NCI-H1417 (cell line): ENCODE measurements around the gene PTRH2.

Experiments
- DNase-seq, 3 experiments: peaks; one replicate each; lab custom pipeline; 2025; lab: John Stamatoyannopoulos, UW

Gene PTRH2

DNA sequence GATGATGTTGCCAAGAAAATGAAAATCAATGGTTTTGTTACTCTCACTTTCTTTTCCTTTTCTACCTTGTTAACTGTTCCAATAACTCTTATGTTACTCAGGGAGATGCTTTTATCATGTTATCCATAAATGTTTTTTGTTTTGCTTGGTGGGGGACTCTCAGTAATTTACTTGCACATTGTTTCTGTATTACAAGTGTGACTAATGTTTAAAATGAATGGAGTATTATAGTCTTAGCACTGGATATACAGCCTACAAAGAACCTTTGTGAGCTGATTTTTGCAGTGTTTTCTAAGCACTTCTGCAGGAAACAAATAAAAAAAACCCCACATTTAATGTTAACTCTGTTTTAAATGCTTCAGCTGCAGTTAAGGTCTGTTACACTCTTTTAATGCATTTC lies 12.3 kb upstream of the PTRH2 start:
- no peak for DNase-seq

DNA sequence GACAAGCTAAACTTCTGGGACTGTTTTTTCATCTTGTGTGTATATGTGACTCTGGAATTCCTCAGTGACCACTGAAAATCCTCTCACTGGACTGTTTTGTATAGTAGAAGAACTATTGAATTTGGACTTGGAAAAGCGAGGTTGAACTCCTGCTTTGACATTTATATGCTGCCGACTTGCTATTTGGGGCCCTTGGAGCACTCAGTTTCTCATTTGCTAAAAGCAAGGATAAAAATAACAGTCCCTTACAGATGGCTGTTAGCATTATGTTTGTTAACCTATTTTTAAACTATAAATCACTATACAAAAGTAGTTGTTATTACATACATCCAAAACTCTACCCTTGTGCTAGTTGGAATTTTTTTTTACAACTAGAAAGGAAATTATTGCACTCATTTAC lies 9.2 kb upstream of the PTRH2 start:
- no peak for DNase-seq

DNA sequence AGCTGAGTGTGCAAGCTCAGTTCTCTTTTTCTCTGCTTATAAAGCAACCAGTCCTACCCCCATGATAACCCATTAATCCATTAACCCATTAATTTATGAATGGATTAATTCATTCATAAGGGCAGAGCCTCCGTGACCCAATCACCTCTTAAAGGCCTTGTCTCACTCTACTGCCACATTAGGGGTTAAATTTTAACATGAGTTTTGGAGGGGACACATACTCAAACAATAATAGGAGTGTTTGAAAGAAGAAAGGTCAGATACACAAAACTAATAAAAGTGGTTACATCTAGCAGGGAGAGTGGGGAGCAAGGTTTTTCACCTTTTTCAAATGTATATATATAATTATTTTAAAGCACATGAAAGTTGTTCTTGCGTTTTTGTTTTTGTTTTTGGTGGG lies 7.0 kb upstream of the PTRH2 start:
- no peak for DNase-seq

DNA sequence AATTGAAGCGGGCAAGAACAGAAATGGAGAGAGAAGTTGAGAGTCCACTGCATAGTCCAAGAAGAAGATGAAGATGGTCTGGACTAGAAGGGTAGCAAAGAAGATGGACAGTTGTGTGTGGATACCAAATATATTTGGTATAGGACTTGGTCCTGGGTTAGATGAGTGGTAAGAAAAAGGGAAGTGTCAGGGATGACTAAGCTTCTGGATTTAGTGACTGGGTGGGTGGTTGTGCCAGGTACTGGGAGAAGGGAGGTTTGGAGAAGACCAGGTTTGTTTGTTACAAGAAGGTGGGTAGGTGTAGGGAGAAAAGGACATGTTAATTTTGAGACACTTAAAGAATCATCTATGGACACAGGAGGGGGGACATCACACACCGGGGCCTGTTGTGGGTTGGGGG lies 5.6 kb upstream of the PTRH2 start:
- DNase-seq: no peak

DNA sequence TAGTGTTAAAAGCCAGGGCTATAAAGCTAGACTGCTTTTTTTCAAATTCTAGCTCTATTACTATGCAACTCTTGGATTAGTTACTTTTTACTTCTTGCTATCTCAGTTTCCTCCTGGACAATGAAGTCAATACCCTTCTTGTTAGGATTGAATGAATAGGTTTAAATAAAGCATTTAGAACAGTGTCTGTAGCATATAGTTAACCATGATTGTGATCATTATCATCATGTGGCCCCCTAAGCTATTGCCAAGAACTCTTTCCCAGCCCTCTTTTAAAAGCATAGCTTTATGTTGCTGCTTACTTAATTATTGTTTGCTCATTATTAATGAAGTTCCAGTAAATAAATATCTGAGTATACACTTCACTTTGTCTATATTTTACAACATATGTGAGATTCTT lies 4.7 kb upstream of the PTRH2 start:
- DNase-seq: no peak

DNA sequence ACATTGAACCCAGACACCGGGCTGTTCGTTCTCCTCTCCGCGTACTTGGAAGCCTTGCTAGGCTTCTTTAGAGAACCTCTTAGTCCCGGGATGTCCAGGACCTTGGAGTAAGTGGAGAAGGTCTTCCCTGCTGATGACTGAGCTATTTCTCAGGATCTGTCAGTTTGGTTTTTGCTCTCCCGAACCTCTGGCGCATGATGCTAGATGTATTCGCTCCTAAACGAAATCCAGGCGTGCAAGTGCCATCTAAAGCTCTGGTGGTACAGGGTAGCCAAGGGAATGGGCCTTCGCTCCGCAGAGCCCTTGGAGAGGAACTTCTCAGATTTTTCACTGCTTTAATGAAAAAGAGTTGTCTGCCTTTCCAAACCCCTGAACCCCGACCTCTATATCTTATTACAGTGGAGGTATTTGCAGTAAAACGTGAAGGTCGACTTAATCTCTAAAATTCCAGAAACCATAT lies 771 bp upstream of the PTRH2 start:
- no peak for DNase-seq

DNA sequence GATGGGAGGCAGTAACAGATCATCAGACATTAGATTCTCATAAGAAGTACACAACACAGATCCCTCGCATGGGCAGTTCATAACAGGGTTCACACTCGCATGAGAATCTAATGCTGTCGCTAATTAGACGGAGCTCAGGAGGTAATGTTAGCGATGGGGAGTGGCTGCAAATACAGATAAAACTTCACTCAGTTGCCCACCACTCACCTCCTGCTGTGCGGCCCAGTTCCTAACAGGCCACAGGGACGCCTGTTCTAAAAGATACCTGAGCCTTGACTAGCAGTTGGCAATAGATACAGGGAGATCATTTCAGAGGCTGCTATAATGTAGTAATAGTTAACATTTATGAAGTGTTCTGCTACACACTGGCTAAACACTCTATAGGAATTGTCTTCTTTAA lies 4.9 kb downstream of the PTRH2 start:
- DNase-seq: no peak

DNA sequence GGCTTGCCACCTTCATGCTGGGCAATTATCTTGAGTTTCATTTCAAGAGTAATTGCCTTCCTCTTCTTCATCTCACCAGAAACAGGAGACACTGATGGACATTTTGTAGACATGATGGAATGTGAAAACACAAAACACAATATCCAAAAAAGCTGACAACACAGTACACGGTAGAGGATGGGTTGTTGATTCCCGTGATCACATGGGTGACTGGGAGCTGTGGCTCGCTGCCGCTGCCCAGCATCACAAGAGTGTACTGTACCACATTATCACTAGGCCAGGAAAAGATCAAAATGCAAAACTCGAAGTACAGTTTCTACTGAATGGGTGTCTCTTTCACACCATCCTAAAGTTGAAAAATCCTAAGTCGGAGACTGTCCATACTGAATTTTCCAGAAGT lies 7.4 kb downstream of the PTRH2 start:
- no peak for DNase-seq

DNA sequence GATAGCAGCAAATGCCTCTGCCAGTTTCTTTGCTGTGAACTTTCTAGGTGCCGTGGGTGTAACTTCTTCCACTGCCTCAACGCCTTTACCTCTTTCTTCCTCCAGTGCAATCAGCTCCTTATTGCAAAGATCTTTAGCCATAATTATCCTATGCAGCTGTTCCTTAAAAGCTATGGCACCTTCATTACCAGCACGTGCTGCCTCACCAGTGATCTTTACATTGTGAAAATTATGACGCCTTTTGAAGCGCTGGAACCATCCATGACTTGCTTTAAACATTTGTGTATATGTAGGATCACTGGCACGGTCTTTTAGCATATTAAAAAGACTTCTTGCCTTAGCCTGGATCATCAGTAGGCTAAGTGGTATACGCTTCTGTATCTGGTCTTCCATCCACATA lies 8.0 kb downstream of the PTRH2 start:
- no peak for DNase-seq

DNA sequence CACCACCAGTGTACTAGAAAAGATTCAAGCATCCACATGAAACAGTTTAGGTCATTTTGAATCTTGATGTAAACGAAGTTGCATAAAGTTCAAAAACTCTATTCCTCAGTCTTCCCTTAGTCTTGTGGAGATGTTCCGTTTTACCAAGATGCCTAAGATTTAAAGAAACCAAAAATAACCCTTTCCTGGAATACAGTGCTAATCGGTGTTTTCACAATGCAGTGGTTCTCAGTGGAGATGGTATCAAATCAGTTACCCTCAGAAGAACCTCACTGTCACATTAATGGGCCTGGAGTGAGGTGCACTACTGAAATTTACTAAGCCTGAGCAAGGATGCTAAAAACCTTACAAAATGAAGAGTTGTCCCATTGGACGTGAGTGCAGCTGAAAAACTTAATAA lies 9.1 kb downstream of the PTRH2 start:
- no peak for DNase-seq

DNA sequence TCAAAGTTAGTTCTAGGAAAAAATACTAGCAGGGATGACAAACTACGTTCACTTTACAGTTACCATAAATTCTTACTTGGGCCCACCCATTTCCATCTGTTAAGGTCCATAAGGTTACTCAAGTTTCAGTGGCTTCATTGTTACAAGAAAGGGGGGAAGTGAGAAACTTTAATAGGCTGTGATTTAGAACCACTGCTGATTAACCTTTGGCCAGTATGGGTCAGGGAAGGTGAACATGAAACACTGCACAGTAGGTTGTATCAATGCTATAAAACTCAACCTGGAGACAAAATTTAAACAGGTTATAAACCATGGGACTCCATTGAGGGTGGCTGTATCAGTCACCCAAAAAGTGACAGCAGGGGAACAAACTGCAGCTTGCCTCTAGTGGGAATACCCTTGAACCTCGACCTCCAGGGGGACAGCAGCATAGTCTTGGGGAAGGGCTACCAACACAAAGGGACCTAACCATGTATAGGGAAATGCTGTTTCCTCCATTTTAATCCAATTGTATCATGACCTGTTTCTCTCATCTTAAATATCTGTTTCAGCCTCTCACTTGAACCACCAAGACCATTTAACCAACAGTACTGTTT lies 10.4 kb downstream of the PTRH2 start:
- no peak for DNase-seq

DNA sequence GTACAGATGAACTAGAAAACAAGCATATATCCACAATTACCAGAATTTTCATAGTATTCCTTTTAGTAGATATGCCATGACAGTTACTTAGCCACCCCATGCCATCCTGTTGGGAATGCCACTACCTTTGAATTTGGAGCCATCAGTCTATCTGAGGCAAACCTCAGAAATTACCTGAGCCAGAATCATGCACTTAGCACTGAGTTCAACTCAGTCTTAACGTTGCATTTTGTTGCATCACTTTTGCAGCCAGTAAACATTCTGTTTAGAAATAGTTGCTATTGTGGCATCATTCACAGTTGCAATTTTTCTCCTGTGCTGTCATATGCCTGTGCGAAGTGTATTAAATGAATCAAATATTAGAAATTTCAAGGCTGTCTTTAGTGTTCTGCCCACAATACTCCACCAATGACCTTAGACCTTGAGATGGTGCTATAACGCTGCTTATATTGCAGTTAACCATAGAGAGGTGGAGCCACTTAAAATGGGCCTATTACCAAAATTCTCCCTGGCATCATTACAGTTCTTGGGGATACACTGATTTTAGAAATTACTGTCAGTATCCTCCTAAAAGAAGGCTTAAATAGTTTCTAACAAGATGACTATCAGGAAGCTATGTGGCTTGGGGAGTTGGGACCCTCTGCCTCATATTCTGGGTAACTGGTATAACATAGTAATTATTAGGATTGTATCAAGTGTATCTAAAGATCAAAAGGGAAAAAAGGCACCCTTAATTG lies 11.1 kb downstream of the PTRH2 start:
- no peak for DNase-seq

DNA sequence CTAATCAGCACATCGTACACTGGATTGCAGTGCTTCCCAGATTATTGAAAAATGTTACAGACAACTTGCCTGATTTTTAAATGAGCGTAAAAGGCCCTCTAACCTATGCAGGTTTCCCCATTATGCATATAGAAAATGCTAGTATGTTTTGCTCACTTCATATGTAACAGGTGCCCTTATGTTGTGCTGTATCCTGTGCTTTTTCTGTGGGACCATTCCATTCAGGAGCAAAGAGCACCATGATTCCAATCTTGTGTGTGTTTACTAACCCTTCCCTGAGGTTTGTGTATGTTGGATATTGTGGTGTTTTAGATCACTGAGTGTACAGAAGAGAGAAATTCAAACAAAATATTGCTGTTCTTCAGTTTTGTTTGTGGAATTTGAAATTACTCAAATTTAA lies 12.9 kb downstream of the PTRH2 start:
- no peak for DNase-seq

DNA sequence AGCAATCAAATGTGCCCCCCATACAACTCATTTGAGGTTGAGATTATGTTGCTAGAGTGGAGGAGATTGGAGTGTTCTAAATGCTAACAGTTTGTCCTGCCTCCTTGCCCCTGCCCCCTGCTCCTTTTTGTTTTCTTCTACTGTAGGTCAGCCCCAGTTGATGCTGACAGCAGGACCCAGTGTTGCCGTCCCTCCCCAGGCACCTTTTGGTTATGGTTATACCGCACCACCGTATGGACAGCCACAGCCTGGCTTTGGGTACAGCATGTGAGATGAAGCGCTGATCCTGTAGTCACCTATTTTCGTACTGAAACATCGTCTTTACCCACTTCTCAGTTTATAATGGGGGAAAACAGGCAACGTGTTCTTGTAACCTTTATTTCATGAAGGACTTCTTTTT lies 13.6 kb downstream of the PTRH2 start:
- DNase-seq: no peak

DNA sequence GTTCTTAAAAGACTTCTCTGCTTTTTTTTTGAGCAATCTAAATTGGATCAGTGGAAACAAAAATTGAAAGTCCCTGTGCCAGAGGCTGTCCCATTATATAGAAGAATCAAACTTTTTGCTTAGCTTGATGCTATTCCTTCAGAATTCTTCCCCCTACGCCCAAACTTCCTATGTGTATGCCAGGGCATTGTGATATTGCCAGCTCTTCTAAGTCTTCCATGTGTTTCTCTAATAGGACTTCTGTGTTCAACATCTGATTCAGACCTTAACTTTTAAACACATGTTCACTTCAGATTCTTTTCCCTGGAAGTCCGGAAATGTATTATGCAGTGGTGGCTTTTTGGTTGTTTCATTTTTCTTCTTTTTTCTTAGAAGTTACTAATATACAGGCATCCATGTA lies 18.7 kb downstream of the PTRH2 start:
- DNase-seq: no peak

DNA sequence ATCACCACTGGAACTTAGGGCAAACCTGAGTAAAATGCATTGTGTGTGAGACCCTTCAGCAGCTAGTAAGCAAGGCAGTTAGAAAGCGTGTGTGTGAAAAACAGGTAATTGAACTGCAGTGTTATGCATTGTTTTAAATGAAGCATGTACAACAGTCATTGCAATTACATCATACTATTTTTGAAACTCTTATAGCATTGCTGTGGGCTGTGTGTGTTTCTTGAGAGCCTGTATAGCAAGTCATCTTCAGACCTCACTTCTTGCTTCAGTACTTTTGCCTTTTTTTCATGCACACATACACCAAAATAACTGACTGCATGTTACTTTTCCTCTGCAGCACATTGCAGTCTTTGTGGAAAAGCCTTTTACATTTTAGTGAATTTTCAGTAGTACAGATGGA lies 19.2 kb downstream of the PTRH2 start:
- DNase-seq: no peak

DNA sequence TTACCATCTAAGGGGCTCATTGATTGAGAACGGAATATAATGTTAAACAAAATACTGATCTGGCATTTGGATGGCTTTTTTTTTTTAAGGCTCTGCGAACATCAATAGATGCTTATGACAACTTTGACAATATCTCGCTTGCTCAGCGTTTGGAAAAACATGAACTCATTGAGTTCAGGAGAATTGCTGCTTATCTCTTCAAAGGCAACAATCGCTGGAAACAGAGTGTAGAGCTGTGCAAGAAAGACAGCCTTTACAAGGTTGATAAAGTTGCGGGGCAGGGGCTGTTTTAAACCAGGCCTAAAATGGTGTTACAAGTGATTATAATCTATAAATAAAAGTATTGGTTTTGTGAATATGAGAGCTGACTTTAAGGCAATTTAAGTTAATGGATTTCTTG lies 22.3 kb downstream of the PTRH2 start:
- no peak for DNase-seq

DNA sequence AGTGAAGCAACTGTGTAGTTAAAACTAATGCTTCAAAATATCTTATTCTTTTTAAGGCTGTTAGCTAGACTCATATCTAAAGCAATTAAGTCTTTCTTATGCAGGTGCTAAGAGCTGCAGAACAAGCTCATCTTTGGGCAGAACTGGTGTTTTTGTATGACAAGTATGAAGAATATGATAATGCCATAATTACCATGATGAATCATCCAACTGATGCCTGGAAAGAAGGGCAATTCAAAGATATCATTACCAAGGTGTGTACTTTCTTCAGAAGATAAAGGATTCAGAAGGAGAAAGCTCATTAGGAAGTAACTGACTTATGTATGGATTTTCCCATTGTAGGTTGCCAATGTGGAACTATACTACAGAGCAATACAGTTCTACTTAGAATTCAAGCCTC lies 23.9 kb downstream of the PTRH2 start:
- no peak for DNase-seq

DNA sequence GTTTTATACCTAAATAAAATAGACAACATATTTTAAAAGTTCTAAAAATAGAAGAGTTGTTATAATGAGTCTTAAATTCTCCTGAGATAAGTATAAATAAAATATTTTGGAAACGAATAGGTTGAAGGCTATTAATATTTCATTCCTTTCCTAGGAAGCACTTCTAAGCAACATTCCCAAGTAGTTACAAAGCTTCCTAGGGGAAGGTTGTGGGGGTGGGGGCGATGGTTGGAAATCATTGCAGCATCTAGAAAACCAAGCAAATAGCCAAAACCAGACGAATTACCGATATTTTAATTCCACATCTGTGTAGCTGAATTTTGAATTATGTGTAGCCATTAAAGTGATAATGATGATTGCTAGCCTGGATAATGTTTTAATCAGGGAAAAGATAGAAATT lies 26.9 kb downstream of the PTRH2 start:
- DNase-seq: no peak

DNA sequence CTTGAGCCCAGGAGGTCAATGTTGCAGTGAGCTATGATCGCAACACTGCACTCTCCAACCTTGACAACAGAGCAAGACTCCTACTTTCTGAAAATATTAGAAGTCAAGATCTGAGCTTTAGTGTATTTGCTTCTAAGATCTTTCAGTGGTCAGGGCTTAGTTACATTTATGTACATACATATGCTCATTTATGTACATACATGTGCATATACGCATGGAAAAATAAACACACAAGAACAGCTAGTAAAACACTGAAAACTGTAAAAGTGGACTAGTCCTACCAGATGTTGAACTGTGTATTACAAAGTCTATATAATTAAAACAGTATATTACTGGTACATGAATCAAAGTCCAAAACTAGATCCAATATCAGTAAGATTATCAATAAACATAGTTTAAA lies 28.3 kb downstream of the PTRH2 start:
- no peak for DNase-seq

DNA sequence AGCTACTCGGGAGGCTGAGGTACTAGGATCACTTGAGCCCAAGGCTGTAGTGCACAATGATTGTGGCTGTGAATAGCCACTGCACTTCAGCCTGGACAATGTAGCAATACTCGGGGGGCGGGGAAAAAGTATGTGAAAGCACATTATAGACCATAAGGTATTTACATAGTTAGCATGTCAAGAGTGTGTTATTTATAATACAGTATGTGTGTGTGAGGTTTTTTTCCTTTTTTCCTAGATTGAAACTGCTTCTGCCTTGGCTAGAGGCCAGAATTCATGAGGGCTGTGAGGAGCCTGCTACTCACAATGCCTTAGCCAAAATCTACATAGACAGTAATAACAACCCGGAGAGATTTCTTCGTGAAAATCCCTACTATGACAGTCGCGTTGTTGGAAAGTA lies 30.5 kb downstream of the PTRH2 start:
- peak in 2 of 3 experiments; percentile 2 to 28 for DNase-seq

DNA sequence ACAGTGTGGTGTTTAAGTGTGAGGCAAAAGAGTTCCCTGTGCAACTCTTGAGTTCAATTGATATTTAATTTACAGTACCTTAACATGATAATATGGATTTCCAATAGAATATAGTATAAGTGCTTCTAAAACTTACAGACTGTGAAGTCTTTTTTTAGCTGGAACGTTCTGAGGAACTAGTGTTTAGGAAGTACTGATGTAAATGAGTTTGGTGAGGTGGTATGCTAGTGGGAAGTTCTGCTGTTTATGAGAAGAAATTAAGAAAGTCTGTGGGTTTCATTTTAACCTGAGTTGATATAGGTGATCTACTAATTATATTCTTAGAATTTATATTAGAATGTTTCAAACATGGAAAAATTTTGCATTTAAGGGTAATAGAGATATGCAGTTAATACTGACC lies 32.0 kb downstream of the PTRH2 start:
- DNase-seq: no peak

DNA sequence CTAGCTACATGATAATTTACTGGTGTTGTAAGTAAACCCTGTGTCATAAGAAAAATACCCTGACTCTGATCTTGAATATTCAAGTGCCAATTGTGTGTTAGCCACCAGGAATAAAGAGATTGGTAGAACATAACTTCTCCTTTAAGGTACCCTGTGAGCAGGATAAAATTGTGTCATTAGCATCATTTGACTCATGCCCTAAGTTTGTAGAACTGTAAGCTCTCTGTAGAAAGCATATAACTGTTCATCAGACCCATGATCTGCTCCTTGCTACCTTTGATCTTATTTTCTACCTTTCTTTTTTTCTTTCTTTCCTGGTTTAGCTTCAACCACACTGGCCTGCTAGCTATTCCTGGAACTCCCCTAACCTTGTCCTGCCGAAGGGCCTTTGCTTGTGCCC lies 35.8 kb downstream of the PTRH2 start:
- no peak for DNase-seq

DNA sequence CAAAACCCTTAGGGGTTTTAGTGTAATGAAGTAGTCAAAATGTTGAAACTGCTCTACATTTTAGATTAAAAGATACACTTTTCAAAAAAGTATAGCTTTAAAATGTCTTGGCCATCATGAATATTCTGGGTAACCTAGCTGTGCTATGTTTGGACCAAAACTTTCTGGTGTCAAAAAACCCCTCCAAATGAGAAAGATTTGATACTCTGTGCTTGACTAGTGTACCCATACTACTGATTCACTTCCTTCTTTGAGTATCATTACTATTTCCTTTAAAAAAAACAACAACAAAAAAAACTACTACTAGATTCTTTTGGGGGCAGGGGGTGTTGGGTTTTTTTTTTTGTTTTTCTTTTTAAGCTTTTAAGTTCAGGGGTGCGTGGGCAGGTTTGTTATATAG lies 37.3 kb downstream of the PTRH2 start:
- no peak for DNase-seq
